KMS-11 (cell line): ENCODE data around the gene BIN1.

Experiments
- H2AFZ ChIP-seq: fragments of 200-600 bp; sonication (generic); 2 replicates; pipeline ENCODE4 v1.6.1; 2016; ENCODE audit warnings: antibody characterized with exemption, mixed run types, low read depth
- H3K27ac ChIP-seq: fragments of 200-600 bp; sonication (generic); 2 replicates; pipeline ENCODE4 v1.6.1; 2016; ENCODE audit warnings: mild to moderate bottlenecking, mixed run types
- H3K27me3 ChIP-seq: fragments of 200-600 bp; sonication (generic); 2 replicates; pipeline ENCODE4 v1.6.1; 2017; ENCODE audit warnings: mild to moderate bottlenecking, low read depth, mixed run types, moderate library complexity; ENCODE audit not compliant: insufficient read depth
- H3K36me3 ChIP-seq: fragments of 200-600 bp; sonication (generic); 2 replicates; pipeline ENCODE4 v1.6.1; 2017; ENCODE audit warnings: mild to moderate bottlenecking, mixed run types; ENCODE audit not compliant: insufficient read depth
- H3K4me1 ChIP-seq: fragments of 200-600 bp; sonication (generic); 2 replicates; pipeline ENCODE4 v1.6.1; 2016; ENCODE audit warnings: mild to moderate bottlenecking, low read depth, mixed run types; ENCODE audit not compliant: poor library complexity, severe bottlenecking
- H3K4me2 ChIP-seq: fragments of 200-600 bp; sonication (generic); 2 replicates; pipeline ENCODE4 v1.7.0; 2016; ENCODE audit warnings: mild to moderate bottlenecking, mixed run types
- H3K4me3 ChIP-seq: fragments of 200-600 bp; sonication (generic); IDR thresholded peaks from 2 replicates; pipeline ENCODE4 v1.6.1; 2017; ENCODE audit warnings: low read depth, low read length, mixed read lengths; ENCODE audit not compliant: insufficient read depth
- H3K79me2 ChIP-seq: fragments of 200-600 bp; sonication (generic); 2 replicates; pipeline ENCODE4 v1.6.1; 2016; ENCODE audit warnings: low read depth, mixed run types; ENCODE audit not compliant: insufficient read depth
- H3K9ac ChIP-seq: fragments of 200-600 bp; sonication (generic); 2 replicates; pipeline ENCODE4 v1.6.1; 2016; ENCODE audit warnings: mild to moderate bottlenecking, mixed run types
- H4K20me1 ChIP-seq: fragments of 200-600 bp; sonication (generic); 2 replicates; pipeline ENCODE4 v1.6.1; 2016; ENCODE audit warnings: mild to moderate bottlenecking, mixed run types; ENCODE audit not compliant: insufficient read depth
- CTCF ChIP-seq: fragments of 200-600 bp; sonication (generic); conservative IDR thresholded peaks from 2 replicates; pipeline ENCODE4 v1.6.1; 2017; ENCODE audit warnings: low read depth, mild to moderate bottlenecking, antibody characterized with exemption, low read length, moderate library complexity, mixed read lengths

Gene BIN1

GRCh38 chr2:127015106-127015910 is 91.6 kb downstream of the BIN1 start:
- H3K4me1 ChIP-seq: no peaks in the 10 kb centered on the region
- H3K27ac ChIP-seq: no peak overlapping the region
- no peak overlapping the region for H3K4me3 ChIP-seq
- no peaks in the 10 kb centered on the region for H3K79me2 ChIP-seq
- H2AFZ ChIP-seq: no peak overlapping the region
- H3K36me3 ChIP-seq: no peaks in the 10 kb centered on the region
- TF ChIP-seq CTCF: no peak
- H3K4me2 ChIP-seq: no peak overlapping the region
- no peaks in the 10 kb centered on the region for H4K20me1 ChIP-seq
- no peaks in the 10 kb centered on the region for H3K27me3 ChIP-seq
- H3K9ac ChIP-seq: no peak overlapping the region

- Histone ChIP-seq H3K4me3 (no peak overlapping the region), H3K4me2 (no peak overlapping the region), H3K4me1 (no peaks in the 10 kb centered on the region), H3K36me3 (no peaks in the 10 kb centered on the region), H4K20me1 (no peaks in the 10 kb centered on the region), H3K9ac (no peak overlapping the region), H3K79me2 (no peaks in the 10 kb centered on the region), H2AFZ (no peak overlapping the region), H3K27ac (no peak overlapping the region), H3K27me3 (no peaks in the 10 kb centered on the region)
- no peak for TF ChIP-seq CTCF
Measured at GRCh38 chr2:127014630-127015029, 92.3 kb downstream of the BIN1 start.

GRCh38 chr2:127014224-127014623 is 92.7 kb downstream of the BIN1 start:
- Histone ChIP-seq H4K20me1 (no peaks in the 10 kb centered on the region), H3K4me2 (no peak overlapping the region), H3K4me3 (no peak overlapping the region), H3K9ac (no peak overlapping the region), H3K79me2 (no peaks in the 10 kb centered on the region), H3K4me1 (no peaks in the 10 kb centered on the region), H3K36me3 (no peaks in the 10 kb centered on the region), H2AFZ (no peak overlapping the region), H3K27ac (no peak overlapping the region), H3K27me3 (no peaks in the 10 kb centered on the region)
- TF ChIP-seq CTCF: no peak

GRCh38 chr2:127012868-127013267 is 94.1 kb downstream of the BIN1 start:
- H3K27ac ChIP-seq: no peak overlapping the region
- no peaks in the 10 kb centered on the region for H4K20me1 ChIP-seq
- H2AFZ ChIP-seq: no peak overlapping the region
- no peak overlapping the region for H3K9ac ChIP-seq
- H3K27me3 ChIP-seq: no peaks in the 10 kb centered on the region
- H3K4me2 ChIP-seq: no peak overlapping the region
- no peaks in the 10 kb centered on the region for H3K79me2 ChIP-seq
- no peaks in the 10 kb centered on the region for H3K36me3 ChIP-seq
- H3K4me1 ChIP-seq: no peaks in the 10 kb centered on the region
- TF ChIP-seq CTCF: no peak
- no peak overlapping the region for H3K4me3 ChIP-seq
